Ecto neural progenitor cell (in vitro differentiated cells): ENCODE data around the gene LGALSL.
A peak's percentile ranks its signal among the peaks of the same experiment; 100 is the strongest.
"Not testable (repeated sequence)": the region's sequence is repeated elsewhere in the genome, so short reads cannot be mapped to it uniquely, and the experiment has no call there.

ENCODE experiments used
- DNase-seq: peaks from one replicate; pipeline ENCODE4 v3.0.0-alpha.2; 2018; ENCODE audit warnings: low spot score

Gene LGALSL

DNA sequence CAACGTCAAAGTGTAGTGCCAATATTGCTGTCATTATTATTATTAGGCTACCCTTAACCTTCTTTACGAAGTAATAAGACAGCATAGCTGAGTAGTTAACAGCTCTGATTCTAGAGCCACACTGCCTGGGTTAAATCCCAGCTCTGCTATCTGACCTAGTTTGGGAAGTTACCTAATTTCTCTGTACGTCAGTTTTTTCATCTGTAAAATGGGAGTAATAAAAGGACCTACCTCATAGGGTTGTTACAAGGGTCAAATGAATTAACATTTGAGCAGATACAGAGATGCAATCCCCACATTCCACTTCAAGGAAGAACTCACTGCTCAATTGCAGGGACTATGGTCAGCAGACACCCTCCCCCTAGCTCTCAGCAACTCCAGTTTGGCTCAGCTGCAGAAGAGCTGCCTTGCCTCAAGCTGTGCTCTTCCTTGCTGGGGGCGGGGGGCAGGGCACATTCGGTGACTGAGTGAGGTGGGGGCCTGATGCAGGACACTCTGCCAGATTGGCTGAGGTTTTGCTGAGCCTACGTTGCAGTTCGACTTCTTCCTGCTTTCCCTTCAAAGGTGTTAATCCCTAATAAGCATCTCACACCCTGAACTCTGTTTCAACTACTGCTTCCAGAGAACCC lies 11.0 kb upstream of the LGALSL start:
- DNase-seq = no peak

DNA sequence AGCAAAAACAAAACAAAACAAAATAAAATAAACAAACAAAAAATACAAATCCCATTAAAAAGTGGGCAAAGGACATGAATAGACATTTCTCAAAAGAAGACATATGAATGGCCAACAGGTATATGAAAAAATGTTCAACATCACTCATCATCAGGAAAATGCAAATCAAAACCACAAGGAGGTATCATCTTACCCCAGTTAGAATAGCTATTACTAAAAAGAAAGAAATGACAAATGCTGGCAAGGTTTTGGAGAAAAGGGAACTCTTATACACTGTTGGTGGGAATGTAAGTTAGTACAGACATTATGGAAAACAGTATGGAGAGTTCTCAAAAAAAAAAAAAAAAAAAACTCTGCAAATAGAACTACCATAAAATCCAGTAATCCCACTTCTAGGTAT lies 8.0 kb upstream of the LGALSL start:
- DNase-seq = not testable (repeated sequence)

GRCh38 chr2:64447317-64448040 lies 6.5 kb upstream of the LGALSL start:
- DNase-seq = no peak

DNA sequence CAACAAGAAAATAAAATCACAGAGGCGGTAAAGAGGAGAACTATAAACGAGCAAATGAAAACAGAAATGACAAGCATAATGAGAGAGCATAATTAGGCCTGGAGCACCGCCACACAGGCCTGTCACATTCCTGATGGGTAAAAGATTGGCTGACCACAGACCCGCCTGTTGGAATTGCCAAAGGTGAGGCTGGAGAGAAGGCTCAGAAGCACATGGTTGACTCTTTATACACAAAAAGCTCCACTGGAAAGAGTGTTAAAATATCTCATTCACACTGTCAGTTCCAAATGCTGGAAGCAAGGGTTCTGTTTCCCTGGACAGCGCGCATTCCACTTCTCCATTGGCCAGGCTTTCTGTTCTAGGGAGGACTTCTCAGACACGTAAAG lies 5.9 kb upstream of the LGALSL start:
- DNase-seq = no peak

DNA sequence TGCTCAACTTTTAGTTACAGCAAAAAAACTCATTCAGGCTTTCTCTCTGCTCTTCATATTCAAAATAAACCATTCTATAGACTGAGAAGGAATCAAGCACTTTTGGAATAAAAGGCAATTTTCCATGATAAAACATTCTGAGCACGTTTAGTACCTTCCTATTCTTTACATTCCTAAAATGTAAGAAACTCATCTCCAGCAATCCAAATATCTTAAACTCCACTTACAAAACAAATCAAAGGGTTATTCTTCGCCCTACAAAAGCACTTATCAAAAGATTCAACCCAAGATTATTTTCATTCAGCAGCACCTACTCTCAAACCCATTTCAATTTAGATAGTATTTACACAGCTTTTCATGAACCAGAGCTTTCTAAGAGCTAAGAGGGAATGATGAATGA lies 2.9 kb upstream of the LGALSL start:
- no peak for DNase-seq

DNA sequence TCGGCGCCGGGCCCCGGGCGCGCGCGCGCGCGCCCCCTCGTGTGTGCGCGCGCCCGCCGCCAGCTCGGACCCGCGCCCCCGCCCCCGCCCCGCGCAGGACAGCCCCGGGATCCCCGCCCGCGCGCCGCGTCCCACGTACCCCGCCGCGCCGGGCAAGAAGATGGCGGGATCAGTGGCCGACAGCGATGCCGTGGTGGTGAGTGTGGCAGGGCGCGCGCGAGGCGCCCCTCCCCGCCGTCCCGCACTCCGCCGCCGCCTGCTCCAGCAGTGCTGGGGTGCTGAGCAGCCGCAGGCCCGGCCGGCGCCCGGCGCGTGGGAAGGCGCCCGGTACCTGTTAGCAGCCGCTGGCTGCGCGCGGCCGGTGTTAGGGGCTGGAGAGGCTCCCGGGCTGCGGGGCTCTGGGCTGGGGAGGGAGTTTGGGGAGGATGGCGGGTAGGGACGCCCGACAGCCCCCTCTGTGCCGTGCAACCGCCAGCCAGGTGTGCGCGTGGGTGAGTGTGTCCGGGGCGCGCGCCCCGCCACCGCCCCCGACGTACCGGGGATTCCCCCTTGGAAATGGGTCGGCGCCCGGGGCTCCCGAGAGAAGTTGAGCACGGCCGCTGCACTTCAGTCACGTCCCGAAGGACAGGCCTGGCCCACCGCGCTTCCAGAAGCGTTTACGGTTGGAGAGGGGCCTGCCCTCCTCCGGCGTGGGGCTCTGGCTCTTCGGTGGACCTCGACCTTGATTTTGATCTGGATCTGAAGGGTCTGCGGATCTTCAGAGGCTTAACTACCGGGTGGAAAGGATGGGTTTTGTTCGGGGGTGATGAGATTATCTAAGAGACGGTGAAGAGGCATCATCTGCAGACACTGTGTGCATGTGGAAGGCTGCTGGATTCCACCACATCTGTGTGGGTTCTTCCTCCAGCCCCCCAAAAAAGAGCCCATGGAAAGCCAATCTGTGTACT lies 697 bp downstream of the LGALSL start:
- peak; percentile 81 for DNase-seq

DNA sequence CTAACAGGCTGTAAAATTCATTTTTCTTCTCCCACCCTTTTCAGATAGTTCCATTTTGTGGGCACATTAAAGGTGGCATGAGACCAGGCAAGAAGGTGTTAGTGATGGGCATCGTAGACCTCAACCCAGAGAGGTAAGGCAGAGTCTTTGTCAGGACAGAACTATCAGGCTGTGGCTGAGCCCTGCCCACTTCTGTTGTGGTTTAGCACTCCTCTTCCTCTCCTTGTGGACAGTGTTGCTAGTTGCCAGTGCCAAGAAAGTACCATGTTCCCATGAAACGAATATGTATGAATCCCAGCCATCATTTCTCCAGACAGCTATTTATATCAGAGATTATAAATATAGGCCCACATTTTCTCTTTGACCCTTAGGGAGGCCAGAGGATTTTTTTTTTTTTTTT lies 1.6 kb downstream of the LGALSL start:
- no peak for DNase-seq

- DNase-seq = no peak
Observed at GRCh38 chr2:64456293-64456692, 2.3 kb downstream of the LGALSL start.

GRCh38 chr2:64457524-64457923 lies 3.6 kb downstream of the LGALSL start:
- no peak for DNase-seq

DNA sequence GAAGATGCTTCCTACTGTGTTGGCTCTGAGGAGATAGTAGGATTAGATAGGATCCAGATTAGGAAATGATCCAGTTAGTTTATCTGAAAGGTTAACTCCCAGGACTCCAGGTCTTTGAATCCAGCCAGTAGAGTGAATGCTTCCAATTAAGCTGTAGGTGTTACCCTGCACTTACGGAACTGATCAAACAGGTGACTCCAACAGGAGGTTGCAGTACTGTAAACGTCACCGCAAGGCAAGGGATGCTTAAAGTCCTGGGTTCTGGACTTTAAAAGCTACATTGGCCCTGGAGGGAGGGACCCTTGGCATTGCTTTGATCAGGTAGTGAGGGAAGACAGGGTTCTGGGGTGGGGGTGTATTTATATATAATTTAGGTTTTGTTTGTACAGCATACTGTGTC lies 5.6 kb downstream of the LGALSL start:
- DNase-seq = no peak

DNA sequence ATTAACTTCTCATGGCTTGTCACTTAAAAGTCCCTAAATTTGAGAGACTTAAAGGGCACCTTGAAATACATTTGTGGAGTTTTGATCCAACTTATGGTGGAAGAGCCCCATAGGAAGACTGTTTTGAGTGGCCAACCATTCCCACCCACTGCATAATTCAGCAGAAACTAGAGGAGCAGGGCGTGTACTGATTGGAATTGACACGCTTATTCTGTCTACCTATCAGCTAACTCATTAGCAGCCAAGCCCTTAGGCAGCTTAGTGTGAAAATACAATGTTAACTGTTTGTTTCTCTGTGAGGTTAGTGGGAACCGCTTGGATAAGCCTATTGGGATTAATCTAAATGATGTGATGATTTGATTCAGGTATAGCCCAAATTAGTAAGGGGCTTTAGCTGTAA lies 6.4 kb downstream of the LGALSL start:
- DNase-seq = no peak

- DNase-seq = no peak
Observed at GRCh38 chr2:64461271-64462058, 7.5 kb downstream of the LGALSL start.

GRCh38 chr2:64462171-64462570 lies 8.2 kb downstream of the LGALSL start:
- DNase-seq = no peak

GRCh38 chr2:64462940-64463700 lies 9.2 kb downstream of the LGALSL start:
- no peak for DNase-seq

GRCh38 chr2:64463781-64464180 lies 9.8 kb downstream of the LGALSL start:
- DNase-seq = no peak

DNA sequence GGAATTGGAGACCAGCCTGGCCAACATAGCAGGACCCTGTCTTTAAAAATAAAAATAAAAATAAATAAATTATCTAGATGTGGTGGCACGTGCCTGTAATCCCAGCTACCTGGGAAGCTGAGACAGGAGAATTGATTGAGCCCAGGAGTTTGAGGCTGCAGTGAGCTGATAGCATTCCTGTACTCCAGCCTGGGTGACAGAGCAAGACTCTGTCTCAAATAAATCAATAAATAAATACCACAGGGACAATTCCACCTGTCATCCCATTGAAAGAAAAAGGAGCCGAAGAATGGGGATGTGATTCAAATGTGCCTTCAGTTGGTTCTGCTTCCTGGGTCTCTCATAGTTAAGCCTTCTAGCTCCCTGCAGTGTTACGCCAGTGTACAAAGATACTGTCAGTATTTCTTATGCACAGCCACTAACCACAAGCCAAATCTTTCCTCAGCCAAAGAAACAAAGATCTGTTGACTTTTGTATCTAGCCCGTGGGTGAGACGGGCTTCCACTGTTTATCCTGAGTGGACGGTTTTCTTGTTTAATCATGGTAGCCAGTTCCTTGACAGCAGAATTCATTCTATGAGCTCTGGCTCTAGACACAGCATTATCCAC lies 12.6 kb downstream of the LGALSL start:
- no peak for DNase-seq

DNA sequence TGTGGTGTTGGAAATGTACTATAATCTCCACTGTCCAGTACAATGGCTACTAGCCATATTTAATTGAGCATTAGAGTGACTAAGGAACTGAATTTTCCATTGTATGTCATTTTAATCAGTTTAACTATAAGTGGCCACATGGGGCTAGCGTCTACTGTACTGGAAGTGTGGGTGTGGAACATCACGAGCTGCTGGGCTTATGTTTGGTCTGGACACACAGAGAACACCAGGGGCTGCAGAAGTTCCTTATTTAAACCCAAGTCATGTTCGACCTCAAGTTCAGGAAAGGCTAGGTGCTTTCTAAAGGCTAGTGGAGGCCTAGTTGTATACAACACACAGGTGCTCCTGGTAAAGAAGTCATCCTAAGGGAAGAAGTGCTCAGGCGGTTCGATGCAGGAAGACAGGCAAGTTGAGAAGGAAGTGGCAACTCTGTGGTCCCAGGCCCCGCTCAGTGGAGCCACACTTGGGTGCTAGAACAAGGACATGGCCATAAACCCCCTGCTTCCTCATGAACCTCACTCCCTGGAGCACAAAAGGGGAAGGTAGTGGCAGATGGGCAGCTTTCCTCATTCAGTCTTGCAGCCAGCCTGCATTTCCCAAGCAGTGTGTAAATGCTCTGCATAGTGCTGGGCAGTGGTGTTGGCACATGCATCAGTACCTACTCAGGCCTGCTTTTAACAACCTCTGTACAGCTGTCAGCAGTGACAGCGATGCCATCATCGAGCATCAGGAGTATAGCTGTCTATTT lies 13.3 kb downstream of the LGALSL start:
- DNase-seq = no peak

GRCh38 chr2:64469261-64469660 lies 15.3 kb downstream of the LGALSL start:
- DNase-seq = no peak

- DNase-seq = no peak
Observed at GRCh38 chr2:64470071-64470470, 16.1 kb downstream of the LGALSL start.

GRCh38 chr2:64470766-64471295 lies 16.9 kb downstream of the LGALSL start:
- DNase-seq = no peak
